ENCODE results near the gene TENM3.
A peak's percentile ranks its signal among the peaks of the same experiment; 100 is the strongest.

TENM3 gene

DNA sequence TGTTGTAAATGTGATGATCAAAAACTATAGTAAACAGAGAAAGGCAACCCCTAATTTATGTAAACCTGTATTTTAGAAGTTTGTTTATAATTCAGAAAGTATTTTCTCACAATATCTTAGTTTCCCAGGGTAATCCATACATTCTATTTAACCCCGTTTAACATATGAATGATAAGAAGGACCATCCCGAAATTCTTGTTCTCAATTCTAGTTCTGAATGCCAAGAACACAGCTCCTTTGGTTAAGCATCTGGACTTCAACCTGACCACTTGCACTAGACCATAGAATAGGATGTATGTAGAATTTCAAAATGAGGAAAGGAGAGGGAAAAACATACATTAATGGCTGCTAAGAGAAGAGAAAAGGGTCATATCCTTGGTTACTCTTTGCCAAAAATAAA is 227.0 kb downstream of the TENM3 start:
- no peak overlapping the region for H3K9ac ChIP-seq (ENCODE audit: low read depth, low read length)

DNA sequence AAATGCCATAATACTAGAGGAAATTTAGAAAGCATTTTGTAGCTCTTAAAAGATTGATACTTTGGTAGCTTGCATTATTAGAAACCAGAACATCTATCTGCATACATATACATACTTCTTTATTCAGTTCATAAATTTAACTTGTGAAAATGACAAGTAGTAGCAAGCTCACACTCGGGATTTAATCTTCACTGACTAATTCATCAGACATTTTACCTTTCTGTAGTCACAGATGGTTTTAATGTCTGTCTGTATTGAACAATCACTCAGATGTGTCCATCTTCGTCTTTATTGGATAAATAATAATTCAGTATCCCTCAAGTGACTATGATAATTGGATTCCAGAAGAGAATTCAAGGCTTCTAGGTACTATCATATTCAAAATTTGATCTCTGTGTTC is 232.3 kb downstream of the TENM3 start:
- no peaks in the 10 kb centered on the region for H3K9me3 ChIP-seq (replicated peaks; ENCODE audit: low read length)
- no peaks in the 10 kb centered on the region for H3K36me3 ChIP-seq (ENCODE audit: insufficient read depth, low read length)
- no peak overlapping the region for H3K4me2 ChIP-seq (ENCODE audit: low read length)
- no peaks in the 10 kb centered on the region for H3K27me3 ChIP-seq (ENCODE audit: control insufficient read depth, insufficient read depth, low read length)
- no peak overlapping the region for H3K4me3 ChIP-seq (ENCODE audit: low read length)
- no peak overlapping the region for H3K9ac ChIP-seq (ENCODE audit: low read depth, low read length)
- no peaks in the 10 kb centered on the region for H3K4me1 ChIP-seq (ENCODE audit: control insufficient read depth, insufficient read depth, low read length)

More for the DNA sequence above, 227.0 kb downstream of the TENM3 start:
- no peak overlapping the region for H3K4me3 ChIP-seq (ENCODE audit: low read length)
- H3K4me1 ChIP-seq (ENCODE audit: control insufficient read depth, insufficient read depth, low read length), result no peaks in the 10 kb centered on the region
- no peaks in the 10 kb centered on the region for H3K9me3 ChIP-seq (replicated peaks; ENCODE audit: low read length)
- H3K36me3 ChIP-seq (ENCODE audit: insufficient read depth, low read length), result no peaks in the 10 kb centered on the region
- H3K4me2 ChIP-seq (ENCODE audit: low read length), result no peak overlapping the region
- H3K27me3 ChIP-seq (ENCODE audit: control insufficient read depth, insufficient read depth, low read length), result no peaks in the 10 kb centered on the region

DNA sequence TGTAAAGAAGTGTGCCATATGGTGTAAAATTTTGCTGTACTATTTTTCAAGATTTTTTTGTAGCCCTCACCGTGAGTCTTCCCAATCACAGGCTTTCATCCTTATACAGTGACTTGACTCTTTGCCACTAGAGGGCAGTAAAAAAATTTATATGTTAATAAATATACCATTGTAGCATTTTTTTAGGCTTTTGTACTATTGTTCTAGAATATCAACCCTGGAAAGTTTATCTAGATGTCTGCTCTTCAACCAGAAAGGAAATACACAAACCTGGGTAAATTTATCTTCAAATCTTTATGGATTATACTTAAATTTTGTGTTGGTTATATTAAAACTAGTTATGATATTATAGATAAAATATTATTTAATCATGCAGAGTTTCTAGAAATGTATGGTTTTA is 235.3 kb downstream of the TENM3 start:
- H3K9ac ChIP-seq (ENCODE audit: low read depth, low read length), result no peak overlapping the region
- H3K36me3 ChIP-seq (ENCODE audit: insufficient read depth, low read length), result no peaks in the 10 kb centered on the region
- no peaks in the 10 kb centered on the region for H3K27me3 ChIP-seq (ENCODE audit: control insufficient read depth, insufficient read depth, low read length)
- H3K4me3 ChIP-seq (ENCODE audit: low read length), result no peak overlapping the region
- no peaks in the 10 kb centered on the region for H3K4me1 ChIP-seq (ENCODE audit: control insufficient read depth, insufficient read depth, low read length)
- no peaks in the 10 kb centered on the region for H3K9me3 ChIP-seq (replicated peaks; ENCODE audit: low read length)
- H3K4me2 ChIP-seq (ENCODE audit: low read length), result no peak overlapping the region

DNA sequence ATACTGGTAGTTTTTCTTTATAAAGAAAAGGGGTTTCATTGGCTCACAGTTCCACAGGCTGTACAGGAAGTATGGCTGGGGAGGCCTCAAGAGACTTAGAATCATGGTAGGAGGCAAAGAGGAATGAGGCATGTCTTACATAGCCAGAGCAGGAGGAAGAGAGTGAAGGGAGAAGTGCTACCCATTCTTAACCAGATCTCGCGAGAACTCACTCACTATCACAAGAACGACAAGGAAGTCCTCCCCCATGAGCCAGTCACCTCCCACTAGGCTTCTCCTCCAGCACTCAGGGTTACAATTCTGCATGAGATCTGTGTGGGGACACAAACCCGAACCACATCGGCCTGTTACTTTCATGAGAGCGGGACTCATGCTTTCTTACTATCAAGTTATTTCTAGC is 240.5 kb downstream of the TENM3 start:
- Histone ChIP-seq H3K4me1 (ENCODE audit: control insufficient read depth, insufficient read depth, low read length) (no peaks in the 10 kb centered on the region), H3K9me3 (replicated peaks; ENCODE audit: low read length) (no peaks in the 10 kb centered on the region), H3K4me3 (ENCODE audit: low read length) (no peak overlapping the region), H3K4me2 (ENCODE audit: low read length) (no peak overlapping the region), H3K9ac (ENCODE audit: low read depth, low read length) (no peak overlapping the region), H3K27me3 (ENCODE audit: control insufficient read depth, insufficient read depth, low read length) (no peaks in the 10 kb centered on the region), H3K36me3 (ENCODE audit: insufficient read depth, low read length) (no peaks in the 10 kb centered on the region)

DNA sequence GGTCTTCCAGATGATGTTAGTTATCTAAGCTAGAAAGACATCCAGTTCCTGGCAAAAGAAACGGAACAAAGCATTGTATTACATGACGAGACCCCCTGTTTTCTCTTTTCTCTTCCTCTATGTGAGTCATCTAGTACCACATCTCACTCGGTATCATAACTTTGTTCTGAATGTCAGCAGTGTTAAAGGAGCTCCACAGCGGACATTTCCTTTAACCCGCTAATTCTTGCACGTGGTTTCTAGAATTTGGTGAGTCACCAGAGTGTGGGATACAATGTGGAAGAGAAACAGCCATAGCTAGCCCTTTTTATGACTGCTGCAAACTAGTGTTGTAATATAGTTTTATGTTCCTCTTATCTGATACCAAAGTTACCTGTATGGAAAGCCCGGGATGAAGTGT is 243.7 kb downstream of the TENM3 start:
- H3K9ac ChIP-seq (ENCODE audit: low read depth, low read length), result no peak overlapping the region

DNA sequence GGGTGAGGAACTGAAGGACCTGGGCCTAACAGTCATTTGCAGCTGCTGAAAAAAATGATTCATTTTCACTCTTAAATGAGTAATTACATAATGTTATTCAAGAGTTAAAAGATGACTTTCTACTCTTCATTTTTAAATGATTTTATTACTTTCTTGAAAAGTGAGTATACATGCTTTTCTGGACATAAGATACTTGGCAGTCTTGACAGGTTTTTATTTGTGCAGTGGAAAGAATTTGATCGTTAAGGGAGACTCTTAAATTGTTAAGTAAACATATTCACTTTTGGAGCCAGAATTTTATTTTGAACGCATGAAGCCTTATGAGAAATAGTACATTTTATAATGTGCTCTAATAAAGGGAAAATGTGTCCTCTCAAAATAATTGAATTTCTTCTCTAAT is 245.7 kb downstream of the TENM3 start:
- Histone ChIP-seq H3K4me2 (ENCODE audit: low read length) (no peak overlapping the region), H3K4me1 (ENCODE audit: control insufficient read depth, insufficient read depth, low read length) (peaks cover 5% of the 10 kb centered on the region), H3K27me3 (ENCODE audit: control insufficient read depth, insufficient read depth, low read length) (no peaks in the 10 kb centered on the region), H3K9me3 (replicated peaks; ENCODE audit: low read length) (no peaks in the 10 kb centered on the region), H3K4me3 (ENCODE audit: low read length) (no peak overlapping the region), H3K9ac (ENCODE audit: low read depth, low read length) (no peak overlapping the region), H3K36me3 (ENCODE audit: insufficient read depth, low read length) (no peaks in the 10 kb centered on the region)

More for the DNA sequence above, 243.7 kb downstream of the TENM3 start:
- H3K4me1 ChIP-seq (ENCODE audit: control insufficient read depth, insufficient read depth, low read length), result no peaks in the 10 kb centered on the region
- H3K4me3 ChIP-seq (ENCODE audit: low read length), result no peak overlapping the region
- no peaks in the 10 kb centered on the region for H3K27me3 ChIP-seq (ENCODE audit: control insufficient read depth, insufficient read depth, low read length)
- H3K4me2 ChIP-seq (ENCODE audit: low read length), result no peak overlapping the region
- no peaks in the 10 kb centered on the region for H3K9me3 ChIP-seq (replicated peaks; ENCODE audit: low read length)
- H3K36me3 ChIP-seq (ENCODE audit: insufficient read depth, low read length), result no peaks in the 10 kb centered on the region

DNA sequence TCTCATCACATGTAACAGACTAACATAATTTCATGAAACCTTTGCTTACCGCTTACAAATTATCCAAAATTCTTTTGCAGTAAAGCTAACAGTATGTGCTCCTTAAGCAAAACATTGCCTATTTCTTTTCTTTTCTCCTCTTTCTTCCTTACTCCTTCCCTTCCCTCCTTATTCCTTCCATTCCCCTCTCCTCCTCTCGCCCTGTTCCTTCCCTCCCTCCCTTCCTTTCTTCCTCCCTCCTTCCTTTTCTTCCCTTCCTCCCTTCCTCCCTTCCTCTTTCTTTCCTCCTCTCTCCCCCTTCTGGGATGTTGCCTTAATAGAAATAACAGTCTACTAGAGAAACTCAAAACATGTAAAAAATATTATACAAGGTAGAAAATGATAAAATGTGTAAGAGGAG is 246.4 kb downstream of the TENM3 start:
- no peak overlapping the region for H3K4me3 ChIP-seq (ENCODE audit: low read length)

DNA sequence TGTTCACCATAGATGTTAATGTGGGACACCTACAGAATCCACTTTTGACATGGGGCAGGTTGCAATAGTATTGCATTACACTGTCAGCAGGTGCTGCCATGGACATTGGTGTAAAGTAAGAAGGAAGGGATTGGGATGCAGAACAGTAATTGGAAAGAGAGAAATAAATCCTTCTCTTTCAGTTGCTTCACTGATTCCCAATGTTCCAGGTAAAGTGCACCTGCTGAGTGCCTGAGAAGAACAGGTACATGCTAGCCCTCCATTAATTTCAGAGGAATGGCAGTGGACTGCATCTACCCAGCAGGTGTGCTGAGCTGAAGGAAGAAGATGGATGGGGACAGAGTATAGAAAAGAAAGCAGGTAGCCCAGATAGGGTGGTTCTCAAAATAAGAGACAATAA is 248.5 kb downstream of the TENM3 start:
- Histone ChIP-seq H3K36me3 (ENCODE audit: insufficient read depth, low read length) (no peaks in the 10 kb centered on the region), H3K4me3 (ENCODE audit: low read length) (no peak overlapping the region), H3K4me1 (ENCODE audit: control insufficient read depth, insufficient read depth, low read length) (peaks cover 5% of the 10 kb centered on the region), H3K27me3 (ENCODE audit: control insufficient read depth, insufficient read depth, low read length) (no peaks in the 10 kb centered on the region), H3K9ac (ENCODE audit: low read depth, low read length) (peak overlapping the region; percentile 13), H3K4me2 (ENCODE audit: low read length) (peak overlapping the region; percentile 54), H3K9me3 (replicated peaks; ENCODE audit: low read length) (no peaks in the 10 kb centered on the region)

More for the DNA sequence above, 246.4 kb downstream of the TENM3 start:
- Histone ChIP-seq H3K9ac (ENCODE audit: low read depth, low read length) (no peak overlapping the region), H3K36me3 (ENCODE audit: insufficient read depth, low read length) (no peaks in the 10 kb centered on the region), H3K9me3 (replicated peaks; ENCODE audit: low read length) (no peaks in the 10 kb centered on the region), H3K4me1 (ENCODE audit: control insufficient read depth, insufficient read depth, low read length) (peaks cover 5% of the 10 kb centered on the region), H3K27me3 (ENCODE audit: control insufficient read depth, insufficient read depth, low read length) (no peaks in the 10 kb centered on the region), H3K4me2 (ENCODE audit: low read length) (no peak overlapping the region)

DNA sequence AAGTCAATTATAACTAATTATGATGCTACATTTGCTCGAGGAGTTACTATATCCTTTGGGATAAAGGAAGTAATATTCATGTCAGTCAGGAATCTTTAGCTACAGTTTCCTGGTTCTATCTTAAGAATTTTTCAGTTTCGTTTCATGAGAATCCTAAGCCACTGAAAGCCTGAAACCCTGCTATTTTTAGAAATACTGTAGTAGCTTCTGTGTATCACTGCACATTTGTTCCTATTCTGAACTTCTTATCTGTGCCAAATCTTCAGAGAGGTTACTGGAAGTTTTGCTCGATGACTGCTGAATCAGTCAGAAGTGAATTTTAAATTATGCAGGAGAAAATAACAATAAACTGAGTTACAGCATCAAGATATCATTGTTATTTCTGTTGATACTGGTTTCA is 249.2 kb downstream of the TENM3 start:
- H3K4me2 ChIP-seq (ENCODE audit: low read length), result peak overlapping the region; percentile 54
- H3K36me3 ChIP-seq (ENCODE audit: insufficient read depth, low read length), result no peaks in the 10 kb centered on the region
- peak overlapping the region; percentile 13 for H3K9ac ChIP-seq (ENCODE audit: low read depth, low read length)
- peak overlapping the region; percentile 39 for H3K4me3 ChIP-seq (ENCODE audit: low read length)
- H3K9me3 ChIP-seq (replicated peaks; ENCODE audit: low read length), result no peaks in the 10 kb centered on the region
- H3K4me1 ChIP-seq (ENCODE audit: control insufficient read depth, insufficient read depth, low read length), result peaks cover 5% of the 10 kb centered on the region
- no peaks in the 10 kb centered on the region for H3K27me3 ChIP-seq (ENCODE audit: control insufficient read depth, insufficient read depth, low read length)

DNA sequence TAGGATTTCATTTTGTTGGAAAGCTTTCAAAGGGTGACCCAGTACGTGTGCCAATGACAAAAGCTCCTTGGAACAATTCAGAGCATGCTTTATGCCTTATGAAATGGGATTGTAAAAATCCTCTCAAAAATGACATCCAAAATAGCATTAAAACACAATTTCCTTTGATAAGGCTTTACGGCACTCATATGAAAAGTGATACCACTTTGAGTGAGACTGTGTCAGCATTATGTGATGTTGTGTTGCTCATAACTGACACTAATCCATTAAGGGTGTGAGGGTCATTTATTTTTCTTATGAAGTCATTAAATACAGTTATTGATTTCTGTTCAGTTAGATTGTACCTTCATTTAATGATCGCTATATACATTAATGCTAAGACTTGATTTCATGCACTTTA is 250.2 kb downstream of the TENM3 start:
- no peak overlapping the region for H3K9ac ChIP-seq (ENCODE audit: low read depth, low read length)
- no peak overlapping the region for H3K4me3 ChIP-seq (ENCODE audit: low read length)

DNA sequence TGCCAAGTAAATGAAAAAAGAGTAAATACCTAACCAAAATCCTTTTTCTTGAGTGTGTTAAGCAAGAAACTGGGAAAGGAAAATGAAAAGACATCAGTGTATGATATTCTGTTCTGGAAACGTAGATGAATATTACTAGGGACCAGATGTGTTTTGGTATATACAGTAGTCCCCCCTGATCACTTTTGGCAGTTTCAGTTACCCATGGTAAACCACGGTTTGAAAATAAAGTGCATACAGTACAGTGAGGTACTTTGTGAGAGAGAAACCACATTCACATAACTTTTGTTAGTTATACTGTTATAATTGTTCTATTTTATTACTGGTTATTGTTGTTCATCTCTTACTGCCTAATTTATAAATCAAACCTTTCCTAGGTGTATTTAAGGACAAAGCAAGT is 250.9 kb downstream of the TENM3 start:
- peaks cover 5% of the 10 kb centered on the region for H3K4me1 ChIP-seq (ENCODE audit: control insufficient read depth, insufficient read depth, low read length)
- no peaks in the 10 kb centered on the region for H3K9me3 ChIP-seq (replicated peaks; ENCODE audit: low read length)
- H3K9ac ChIP-seq (ENCODE audit: low read depth, low read length), result no peak overlapping the region
- H3K27me3 ChIP-seq (ENCODE audit: control insufficient read depth, insufficient read depth, low read length), result no peaks in the 10 kb centered on the region
- no peak overlapping the region for H3K4me3 ChIP-seq (ENCODE audit: low read length)
- no peaks in the 10 kb centered on the region for H3K36me3 ChIP-seq (ENCODE audit: insufficient read depth, low read length)
- H3K4me2 ChIP-seq (ENCODE audit: low read length), result no peak overlapping the region

More for the DNA sequence above, 250.2 kb downstream of the TENM3 start:
- H3K4me1 ChIP-seq (ENCODE audit: control insufficient read depth, insufficient read depth, low read length), result peaks cover 5% of the 10 kb centered on the region
- H3K27me3 ChIP-seq (ENCODE audit: control insufficient read depth, insufficient read depth, low read length), result no peaks in the 10 kb centered on the region
- no peaks in the 10 kb centered on the region for H3K36me3 ChIP-seq (ENCODE audit: insufficient read depth, low read length)
- H3K9me3 ChIP-seq (replicated peaks; ENCODE audit: low read length), result no peaks in the 10 kb centered on the region
- no peak overlapping the region for H3K4me2 ChIP-seq (ENCODE audit: low read length)

DNA sequence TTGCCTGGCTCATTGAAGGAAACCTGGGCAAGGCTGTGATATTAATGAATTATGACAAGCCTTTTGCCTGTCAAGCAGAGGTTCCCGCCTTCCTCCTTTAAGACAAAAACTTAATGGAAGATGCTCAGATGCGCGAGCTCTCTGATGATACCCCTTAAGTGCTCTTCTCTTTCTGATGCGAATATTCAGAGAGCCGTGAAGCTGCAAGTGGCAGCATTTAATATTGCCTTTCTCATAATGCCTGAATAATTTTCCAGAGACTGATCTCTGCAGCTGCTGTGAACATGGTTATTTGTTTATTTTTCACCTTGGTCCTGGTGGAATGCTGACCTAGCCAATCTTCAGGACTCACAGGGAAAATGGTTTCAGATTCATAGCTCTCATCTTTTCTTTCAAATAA is 251.8 kb downstream of the TENM3 start:
- no peaks in the 10 kb centered on the region for H3K36me3 ChIP-seq (ENCODE audit: insufficient read depth, low read length)
- H3K4me2 ChIP-seq (ENCODE audit: low read length), result no peak overlapping the region
- no peak overlapping the region for H3K9ac ChIP-seq (ENCODE audit: low read depth, low read length)
- H3K4me3 ChIP-seq (ENCODE audit: low read length), result no peak overlapping the region
- no peaks in the 10 kb centered on the region for H3K9me3 ChIP-seq (replicated peaks; ENCODE audit: low read length)
- no peaks in the 10 kb centered on the region for H3K27me3 ChIP-seq (ENCODE audit: control insufficient read depth, insufficient read depth, low read length)
- H3K4me1 ChIP-seq (ENCODE audit: control insufficient read depth, insufficient read depth, low read length), result peaks cover 5% of the 10 kb centered on the region

All from skeletal muscle satellite cell (primary cell).